ENCODE data around the gene ACTN1.
A peak's percentile ranks its signal among the peaks of the same experiment; 100 is the strongest.

The ACTN1 gene

GRCh38 chr14:68871392-68871791 is 107.7 kb downstream of the ACTN1 start:
- no peak for TF ChIP-seq CTCF (IDR thresholded peaks at IDR 0.05; ENCODE audit: extremely low read depth, insufficient read depth, missing control alignments)
- in situ Hi-C loops (cut with MboI; ENCODE audit: low pct_unique_long_range_greater_than_20kb, low sequenced_read_pairs, unreplicated experiment): no loop called here
- peak; percentile 12 for DNase-seq (ENCODE audit: low spot score)

- in situ Hi-C loops (cut with MboI; ENCODE audit: low pct_unique_long_range_greater_than_20kb, low sequenced_read_pairs, unreplicated experiment): no loop called here
These were observed 112.0 kb downstream of the ACTN1 start for GRCh38 chr14:68866991-68867533.

GRCh38 chr14:68865542-68865941 is 113.6 kb downstream of the ACTN1 start:
- in situ Hi-C loops (cut with MboI; ENCODE audit: low pct_unique_long_range_greater_than_20kb, low sequenced_read_pairs, unreplicated experiment): no loop called here
- DNase-seq (ENCODE audit: low spot score): no peak
- no peak for TF ChIP-seq CTCF (IDR thresholded peaks at IDR 0.05; ENCODE audit: extremely low read depth, insufficient read depth, missing control alignments)

More at GRCh38 chr14:68866991-68867533, 112.0 kb downstream of the ACTN1 start:
- no peak for DNase-seq (ENCODE audit: low spot score)
- TF ChIP-seq CTCF (IDR thresholded peaks at IDR 0.05; ENCODE audit: extremely low read depth, insufficient read depth, missing control alignments): no peak

- no peak for TF ChIP-seq CTCF (IDR thresholded peaks at IDR 0.05; ENCODE audit: extremely low read depth, insufficient read depth, missing control alignments)
- in situ Hi-C loops (cut with MboI; ENCODE audit: low pct_unique_long_range_greater_than_20kb, low sequenced_read_pairs, unreplicated experiment): no loop called here
- no peak for DNase-seq (ENCODE audit: low spot score)
These were observed 114.7 kb downstream of the ACTN1 start for GRCh38 chr14:68864361-68864750.

DNA sequence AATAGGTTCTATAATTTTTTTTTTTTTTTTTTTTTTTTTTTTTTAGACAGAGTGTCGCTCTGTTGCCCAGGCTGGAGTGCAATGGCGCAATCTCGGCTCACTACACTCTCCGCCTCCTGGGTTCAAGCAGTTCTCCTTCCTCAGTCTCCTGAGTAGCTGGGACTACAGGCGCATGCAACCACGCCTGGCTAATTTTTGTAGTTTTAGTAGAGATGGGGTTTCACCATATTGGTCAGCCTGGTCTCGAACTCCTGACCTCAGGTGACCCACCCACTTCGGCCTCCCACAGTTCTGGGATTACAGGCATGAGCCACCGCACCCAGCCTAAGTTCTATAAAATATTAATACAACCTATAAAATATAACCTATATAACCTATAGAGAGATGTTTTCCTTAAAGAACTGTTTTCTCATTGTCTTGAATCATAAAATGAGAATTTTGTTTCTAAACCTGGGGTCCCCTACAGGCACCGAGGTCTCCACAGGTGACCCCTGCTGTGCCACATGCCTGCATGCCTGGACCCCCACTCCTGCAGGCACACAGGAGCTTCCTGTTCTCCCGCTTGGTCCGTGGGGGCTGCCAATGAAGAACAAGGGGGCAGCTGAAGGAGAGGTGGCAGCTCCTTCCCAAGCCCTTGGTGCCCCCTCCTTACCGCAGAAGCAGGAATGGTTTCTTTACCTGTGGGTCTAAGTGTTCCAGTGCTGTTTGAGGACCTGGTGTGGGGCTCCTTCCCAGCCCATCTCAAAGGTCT is 115.3 kb downstream of the ACTN1 start:
- no peak for TF ChIP-seq CTCF (IDR thresholded peaks at IDR 0.05; ENCODE audit: extremely low read depth, insufficient read depth, missing control alignments)

GRCh38 chr14:68862954-68863594 is 116.0 kb downstream of the ACTN1 start:
- in situ Hi-C loops (cut with MboI; ENCODE audit: low pct_unique_long_range_greater_than_20kb, low sequenced_read_pairs, unreplicated experiment): no loop called here
- TF ChIP-seq CTCF (IDR thresholded peaks at IDR 0.05; ENCODE audit: extremely low read depth, insufficient read depth, missing control alignments): peak; percentile 81
- DNase-seq (ENCODE audit: low spot score): peak; percentile 78

More for the DNA sequence above, 115.3 kb downstream of the ACTN1 start:
- in situ Hi-C loops (cut with MboI; ENCODE audit: low pct_unique_long_range_greater_than_20kb, low sequenced_read_pairs, unreplicated experiment): no loop called here
- DNase-seq (ENCODE audit: low spot score): no peak

Data from GM13977 (cell line).